Keratinocyte (primary cell): ENCODE results near the gene KIFAP3. TPM values are rescaled to one million over a fixed set of nuclear protein-coding genes. Genes with fewer than 3 reads are reported as not detected.

Experiments used
- DNase-seq: peaks from one replicate; pipeline ENCODE4 v3.0.0-alpha.2; 2011; ENCODE audit warnings: low read depth, missing footprints, low spot score
- FAIRE-seq: peaks from 2 replicates; lab custom pipeline; 2011; peaks lifted over from hg19 to GRCh38; lab: Jason Lieb, UNC
- H2AFZ ChIP-seq: 2 replicates; pipeline ENCODE4 v1.6.0; 2012; ENCODE audit warnings: low read length, control low read depth, inconsistent platforms; ENCODE audit not compliant: control insufficient read depth
- H3K27ac ChIP-seq: 2 replicates; pipeline ENCODE4 v1.5.1; 2011; ENCODE audit warnings: low read length; ENCODE audit not compliant: control insufficient read depth, insufficient read depth
- H3K27me3 ChIP-seq: 3 replicates; pipeline ENCODE4 v1.6.0; 2011; ENCODE audit warnings: low read length; ENCODE audit not compliant: control insufficient read depth, insufficient read depth; ENCODE audit errors: extremely low read depth
- H3K36me3 ChIP-seq, 2 experiments: 2 replicates in 1 of 2; 3 replicates in 1 of 2; pipeline ENCODE4 v1.5.1; 2011; ENCODE audit warnings: low read length in 2 of 2, mild to moderate bottlenecking in 1 of 2; ENCODE audit not compliant: control insufficient read depth in 2 of 2, insufficient read depth in 2 of 2; ENCODE audit errors: extremely low read depth in 1 of 2
- H3K4me1 ChIP-seq: 3 replicates; pipeline ENCODE4 v1.5.1; 2011; ENCODE audit warnings: low read length; ENCODE audit not compliant: control insufficient read depth, insufficient read depth; ENCODE audit errors: extremely low read depth
- H3K4me2 ChIP-seq: 3 replicates; pipeline ENCODE4 v1.6.0; 2011; ENCODE audit warnings: low read depth, low read length; ENCODE audit not compliant: control insufficient read depth, insufficient read depth; ENCODE audit errors: extremely low read depth
- H3K4me3 ChIP-seq, 3 experiments: fragments of 200-600 bp in 1 of 3; sonication (generic) in 1 of 3; 2 replicates in 2 of 3; 3 replicates in 1 of 3; pipeline ENCODE4 v1.5.1; 2011 to 2016; ENCODE audit warnings: low read length in 3 of 3, mild to moderate bottlenecking in 3 of 3, control low read depth in 2 of 3, inconsistent platforms in 1 of 3, low read depth in 1 of 3, mixed read lengths in 1 of 3, mixed run types in 1 of 3, moderate library complexity in 1 of 3; ENCODE audit not compliant: control insufficient read depth in 2 of 3, insufficient read depth in 2 of 3; ENCODE audit errors: extremely low read depth in 1 of 3
- H3K79me2 ChIP-seq: 2 replicates; pipeline ENCODE4 v1.6.0; 2012; ENCODE audit warnings: low read length; ENCODE audit not compliant: control insufficient read depth, insufficient read depth
- H3K9ac ChIP-seq: 3 replicates; pipeline ENCODE4 v1.6.0; 2011; ENCODE audit warnings: low read length; ENCODE audit not compliant: control insufficient read depth, insufficient read depth; ENCODE audit errors: extremely low read depth
- H3K9me1 ChIP-seq: 3 replicates; pipeline ENCODE4 v1.6.0; 2011; ENCODE audit warnings: low read length; ENCODE audit not compliant: control insufficient read depth, insufficient read depth; ENCODE audit errors: extremely low read depth
- H3K9me3 ChIP-seq: 2 replicates; pipeline ENCODE4 v1.5.1; 2012; ENCODE audit warnings: low read depth, low read length; ENCODE audit not compliant: control insufficient read depth
- H4K20me1 ChIP-seq: 3 replicates; pipeline ENCODE4 v1.6.0; 2011; ENCODE audit warnings: low read length; ENCODE audit not compliant: control insufficient read depth, insufficient read depth; ENCODE audit errors: extremely low read depth
- EZH2 ChIP-seq: IDR thresholded peaks from one replicate; pipeline ENCODE4 v1.6.1; 2012; ENCODE audit warnings: inconsistent platforms, mild to moderate bottlenecking, low read length, moderate library complexity
- dilution Hi-C: fragments of 300-500 bp; cut with MboI; formaldehyde crosslinking; loops from one replicate; pipeline ENCODE4 v1.7.0; 2020; ENCODE audit warnings: low sequenced_read_pairs; ENCODE audit not compliant: extremely low pct_ligation_motif_present
- polyA plus RNA-seq, 5 experiments: library from polyadenylated mRNA; depleted of rRNA in 3 of 5; stranded (reverse) in 3 of 5; stranded (forward) in 1 of 5; unstranded in 1 of 5; fragments of >200 nt; gene quantifications; 1 replicate in 1 of 5; 2 replicates in 3 of 5; 3 replicates in 1 of 5; pipeline versions ENCODE4 v1.2.1 to v1.2.3, GENCODE V29; 2011 to 2012; ENCODE audit warnings: missing spikeins in 2 of 5, low read depth in 1 of 5, low replicate concordance in 1 of 5
- TF ChIP-seq, protein P1 (sequence below), 3 experiments: IDR thresholded peaks in 1 of 3; conservative IDR thresholded peaks in 1 of 3; optimal IDR thresholded peaks in 1 of 3; 2 replicates in 2 of 3; 3 replicates in 1 of 3; pipeline versions ENCODE3 to v1.5.1; 2011; ENCODE audit warnings: low read length in 3 of 3, mild to moderate bottlenecking in 3 of 3, moderate library complexity in 2 of 3, control low read depth in 1 of 3, inconsistent platforms in 1 of 3; ENCODE audit not compliant: insufficient read depth in 2 of 3; ENCODE audit errors: extremely low read depth in 1 of 3

KIFAP3 gene
- polyA plus RNA-seq, 1 donor (not counting 4 experiments of a cell fraction or from before 2014, with no cell fraction given): 25.2 TPM

DNA sequence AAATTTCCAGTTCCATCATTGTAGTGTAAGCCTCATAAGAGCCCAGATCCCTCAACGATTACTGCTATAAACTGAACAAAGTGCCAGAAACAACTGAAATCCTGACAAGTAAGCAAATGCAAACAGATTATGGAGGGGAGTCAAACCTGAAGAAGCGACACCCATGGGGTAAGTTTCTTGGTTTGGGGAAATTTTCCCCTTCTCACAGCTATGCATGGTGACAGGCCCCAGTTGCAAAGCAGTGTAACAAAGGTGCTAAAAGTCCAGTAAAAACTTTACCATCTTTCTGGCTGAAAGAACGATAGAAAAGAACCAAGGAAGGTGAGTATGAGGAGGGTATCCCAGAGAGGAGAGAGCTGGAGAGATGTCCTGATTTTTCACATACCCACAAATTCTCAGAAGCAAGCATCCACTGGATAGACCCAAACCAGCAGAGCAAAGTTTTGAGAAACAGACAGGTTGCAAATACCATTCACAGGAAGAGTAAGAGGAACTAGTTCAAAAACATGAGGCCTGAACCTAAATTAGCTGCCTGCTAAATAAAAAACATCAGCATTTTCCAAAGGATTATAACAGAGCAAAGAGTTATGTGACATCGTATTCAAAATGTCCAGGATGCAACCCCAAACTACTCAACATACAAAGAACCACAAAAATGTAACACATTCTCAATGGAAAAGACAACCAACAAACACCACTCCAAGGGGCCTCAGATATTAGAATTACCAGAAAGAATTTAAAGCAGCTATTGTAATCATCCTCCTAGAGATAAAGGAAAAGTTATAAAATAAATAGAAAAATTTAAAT, 195.3 kb downstream of the KIFAP3 start:
- Histone ChIP-seq H4K20me1 (no peaks in the 10 kb centered on the region), H3K9me3 (no peaks in the 10 kb centered on the region), H3K36me3 (peaks cover 0 to 6% of the 10 kb centered on the region in 2 experiments), H3K4me3 (no peak overlapping the region), H3K4me2 (no peak overlapping the region), H3K27me3 (no peaks in the 10 kb centered on the region), H3K9me1 (no peaks in the 10 kb centered on the region), H3K9ac (no peak overlapping the region), H3K4me1 (no peaks in the 10 kb centered on the region), H3K27ac (no peak overlapping the region), H3K79me2 (no peaks in the 10 kb centered on the region), H2AFZ (no peak overlapping the region)
- TF ChIP-seq EZH2: no peak
- TF ChIP-seq, protein P1, sequence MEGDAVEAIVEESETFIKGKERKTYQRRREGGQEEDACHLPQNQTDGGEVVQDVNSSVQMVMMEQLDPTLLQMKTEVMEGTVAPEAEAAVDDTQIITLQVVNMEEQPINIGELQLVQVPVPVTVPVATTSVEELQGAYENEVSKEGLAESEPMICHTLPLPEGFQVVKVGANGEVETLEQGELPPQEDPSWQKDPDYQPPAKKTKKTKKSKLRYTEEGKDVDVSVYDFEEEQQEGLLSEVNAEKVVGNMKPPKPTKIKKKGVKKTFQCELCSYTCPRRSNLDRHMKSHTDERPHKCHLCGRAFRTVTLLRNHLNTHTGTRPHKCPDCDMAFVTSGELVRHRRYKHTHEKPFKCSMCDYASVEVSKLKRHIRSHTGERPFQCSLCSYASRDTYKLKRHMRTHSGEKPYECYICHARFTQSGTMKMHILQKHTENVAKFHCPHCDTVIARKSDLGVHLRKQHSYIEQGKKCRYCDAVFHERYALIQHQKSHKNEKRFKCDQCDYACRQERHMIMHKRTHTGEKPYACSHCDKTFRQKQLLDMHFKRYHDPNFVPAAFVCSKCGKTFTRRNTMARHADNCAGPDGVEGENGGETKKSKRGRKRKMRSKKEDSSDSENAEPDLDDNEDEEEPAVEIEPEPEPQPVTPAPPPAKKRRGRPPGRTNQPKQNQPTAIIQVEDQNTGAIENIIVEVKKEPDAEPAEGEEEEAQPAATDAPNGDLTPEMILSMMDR (optimal IDR thresholded peaks at IDR 0.05 in 1 of 3, IDR thresholded peaks at IDR 0.05 in 1 of 3, conservative IDR thresholded peaks at IDR 0.05 in 1 of 3; ENCODE audit: extremely low read depth in 1 of 3, insufficient read depth in 2 of 3, low read length in 3 of 3): no peak
- dilution Hi-C loops: no loop called here
- FAIRE-seq (no peak), DNase-seq (no peak)

DNA sequence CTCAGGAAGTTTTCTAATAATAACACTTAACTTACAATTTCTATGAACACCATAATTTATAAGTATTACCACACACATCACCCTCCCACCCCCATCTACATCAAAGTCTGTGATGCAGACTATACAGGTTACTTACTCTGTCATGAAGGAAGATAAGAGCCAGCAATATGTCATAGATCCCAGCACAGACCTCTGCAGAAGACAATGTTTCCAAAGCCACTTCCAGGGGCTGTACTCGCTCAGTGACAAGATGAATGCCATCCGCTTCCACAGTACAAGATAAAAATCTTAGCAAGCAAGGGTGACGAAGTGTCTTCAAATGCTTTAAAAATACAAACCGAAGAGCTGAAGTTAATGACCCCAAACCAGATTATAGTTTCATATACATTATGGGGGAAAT, 196.0 kb downstream of the KIFAP3 start:
- no peak overlapping the region for H3K27ac ChIP-seq
- dilution Hi-C loops: no loop called here
- no peaks in the 10 kb centered on the region for H4K20me1 ChIP-seq
- H3K4me1 ChIP-seq: no peaks in the 10 kb centered on the region
- no peak for DNase-seq
- H3K79me2 ChIP-seq: no peaks in the 10 kb centered on the region
- no peak for TF ChIP-seq EZH2
- TF ChIP-seq, protein P1 (optimal IDR thresholded peaks at IDR 0.05 in 1 of 3, IDR thresholded peaks at IDR 0.05 in 1 of 3, conservative IDR thresholded peaks at IDR 0.05 in 1 of 3; ENCODE audit: extremely low read depth in 1 of 3, insufficient read depth in 2 of 3, low read length in 3 of 3): no peak
- H3K9me1 ChIP-seq: no peaks in the 10 kb centered on the region
- H3K27me3 ChIP-seq: no peaks in the 10 kb centered on the region
- H3K4me3 ChIP-seq: no peak overlapping the region
- no peak for FAIRE-seq
- no peak overlapping the region for H3K4me2 ChIP-seq
- no peak overlapping the region for H3K9ac ChIP-seq
- peaks cover 0 to 6% of the 10 kb centered on the region in 2 experiments for H3K36me3 ChIP-seq
- no peaks in the 10 kb centered on the region for H3K9me3 ChIP-seq
- no peak overlapping the region for H2AFZ ChIP-seq
